Activated naive CD4-positive, alpha-beta T cell treated with anti-CD3 and anti-CD28 coated beads, Interleukin-2, amount 10 ng/mL, durations not matched to agents 7 days and 5 days (primary cell): ENCODE data around the gene ID2.
A peak's percentile ranks its signal among the peaks of the same experiment; 100 is the strongest.

Experiments used
- CTCF ChIA-PET: fragments of 350-600 bp; sonication (Branson Sonifier 250); formaldehyde crosslinking; loops from one replicate; lab custom pipeline; 2021; ENCODE audit warnings: antibody characterized with exemption; lab: Charles Lee
- DNase-seq: peaks from one replicate; pipeline ENCODE4 v3.0.0-alpha.2; 2020
- H3K27ac Mint-ChIP-seq: one replicate; pipeline ENCODE4 v1.8.0; 2021; ENCODE audit warnings: mild to moderate bottlenecking, moderate library complexity, mixed read lengths
- H3K27me3 Mint-ChIP-seq: one replicate; pipeline ENCODE4 v1.8.0; 2021; ENCODE audit warnings: mild to moderate bottlenecking, mixed read lengths
- H3K36me3 Mint-ChIP-seq: one replicate; pipeline ENCODE4 v1.8.0; 2021; ENCODE audit warnings: mixed read lengths
- H3K4me1 Mint-ChIP-seq: one replicate; pipeline ENCODE4 v1.8.0; 2021; ENCODE audit warnings: mixed read lengths
- H3K4me3 Mint-ChIP-seq: one replicate; pipeline ENCODE4 v1.8.0; 2021; ENCODE audit warnings: mild to moderate bottlenecking, moderate library complexity, mixed read lengths
- H3K9me3 Mint-ChIP-seq: one replicate; pipeline ENCODE4 v1.8.0; 2021; ENCODE audit warnings: mixed read lengths

ID2 gene, protein sequence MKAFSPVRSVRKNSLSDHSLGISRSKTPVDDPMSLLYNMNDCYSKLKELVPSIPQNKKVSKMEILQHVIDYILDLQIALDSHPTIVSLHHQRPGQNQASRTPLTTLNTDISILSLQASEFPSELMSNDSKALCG

DNA sequence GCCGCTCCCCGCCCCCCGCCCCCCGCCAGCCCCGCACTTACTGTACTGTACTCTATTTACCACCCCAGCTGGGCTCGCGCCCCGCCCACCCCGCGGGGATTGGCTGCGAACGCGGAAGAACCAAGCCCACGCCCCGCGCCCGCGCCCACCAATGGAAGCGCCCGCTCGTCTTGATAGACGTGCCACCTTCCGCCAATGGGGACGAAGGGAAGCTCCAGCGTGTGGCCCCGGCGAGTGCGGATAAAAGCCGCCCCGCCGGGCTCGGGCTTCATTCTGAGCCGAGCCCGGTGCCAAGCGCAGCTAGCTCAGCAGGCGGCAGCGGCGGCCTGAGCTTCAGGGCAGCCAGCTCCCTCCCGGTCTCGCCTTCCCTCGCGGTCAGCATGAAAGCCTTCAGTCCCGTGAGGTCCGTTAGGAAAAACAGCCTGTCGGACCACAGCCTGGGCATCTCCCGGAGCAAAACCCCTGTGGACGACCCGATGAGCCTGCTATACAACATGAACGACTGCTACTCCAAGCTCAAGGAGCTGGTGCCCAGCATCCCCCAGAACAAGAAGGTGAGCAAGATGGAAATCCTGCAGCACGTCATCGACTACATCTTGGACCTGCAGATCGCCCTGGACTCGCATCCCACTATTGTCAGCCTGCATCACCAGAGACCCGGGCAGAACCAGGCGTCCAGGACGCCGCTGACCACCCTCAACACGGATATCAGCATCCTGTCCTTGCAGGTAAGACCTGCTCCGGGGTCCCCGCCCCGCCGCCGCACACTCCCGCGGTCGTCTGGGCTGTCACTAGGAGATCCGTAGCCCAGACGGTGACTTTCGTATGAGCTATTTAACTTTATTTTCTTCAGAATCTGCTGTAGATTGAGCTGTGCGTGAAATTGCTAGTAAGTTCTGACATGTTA is at the start of gene ID2:
TSS of gene ID2 (plus strand) at position 271 of the 907 bp plus-strand sequence. CDS start at position 381, 110 bp downstream.
- CTCF ChIA-PET, result interaction anchor here (0.7 to 4.1 kb wide), 4 partner anchors 9 to 1479 kb away, joined by 3 to 21 read pairs (median 6); no protein-coding TSS in a partner anchor
- no peaks in the 10 kb centered on the region for H3K9me3 Mint-ChIP-seq
- peak within 1 kb of the TSS; percentile 95 for H3K27ac Mint-ChIP-seq
- H3K27me3 Mint-ChIP-seq, result peaks cover 26% of the 10 kb centered on the region
- H3K4me1 Mint-ChIP-seq, result peaks cover 62% of the 10 kb centered on the region
- peaks cover 23% of the 10 kb centered on the region for H3K36me3 Mint-ChIP-seq
- peak; percentile 99 for DNase-seq
- peak within 1 kb of the TSS; percentile 98 for H3K4me3 Mint-ChIP-seq

DNA sequence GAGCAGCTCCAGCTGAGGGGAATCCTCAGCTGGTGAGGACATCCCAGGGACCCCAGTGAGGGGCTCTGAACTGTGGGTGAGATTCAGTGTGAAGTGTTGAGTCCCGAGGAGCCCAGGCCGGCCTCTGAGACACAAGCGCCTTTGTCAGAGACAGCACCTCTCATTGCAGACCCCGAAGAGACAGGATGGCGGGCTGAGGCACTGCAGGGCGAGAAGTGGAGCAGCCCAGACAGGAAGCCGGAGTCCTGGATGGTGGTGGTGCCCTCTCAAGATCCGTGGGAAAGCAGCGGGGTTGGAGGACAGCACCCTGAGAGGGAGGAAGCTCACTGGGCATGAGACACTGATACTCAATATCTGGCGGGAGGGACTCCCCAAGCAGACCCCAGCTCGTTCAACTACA is 49.1 kb upstream of the ID2 start:
- CTCF ChIA-PET, result no interaction called here
- Mint-ChIP-seq H3K4me1 (peaks cover 7% of the 10 kb centered on the region), H3K27ac (no peak overlapping the region), H3K4me3 (no peak overlapping the region), H3K27me3 (peaks cover 20% of the 10 kb centered on the region), H3K9me3 (no peaks in the 10 kb centered on the region), H3K36me3 (no peaks in the 10 kb centered on the region)
- no peak for DNase-seq

DNA sequence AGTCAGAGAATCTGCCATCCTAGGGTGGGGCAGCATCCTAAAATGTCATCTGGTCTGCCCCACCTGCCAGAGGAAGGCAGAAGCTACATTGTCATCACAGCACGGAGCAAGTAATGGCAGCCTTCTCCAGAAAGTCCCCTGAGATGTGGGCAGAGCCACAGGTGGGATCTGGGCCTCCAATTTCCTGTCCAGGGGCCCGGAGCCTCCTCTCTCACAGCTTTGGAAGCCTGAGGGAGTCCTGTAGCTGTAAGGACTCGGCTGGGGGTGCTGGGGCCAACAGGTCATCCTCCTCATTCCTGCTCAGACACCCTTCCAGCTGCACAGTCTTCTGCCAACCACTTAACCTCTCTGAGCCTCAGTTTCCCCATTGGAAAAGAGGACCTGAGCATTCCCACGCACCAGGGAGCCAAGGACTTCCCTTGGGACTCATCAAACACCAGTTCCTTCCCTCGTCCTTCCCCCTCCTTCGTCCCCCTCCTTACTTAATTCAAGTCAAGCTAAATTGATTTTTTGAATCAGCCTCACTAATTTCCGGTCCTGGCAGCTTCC is 48.6 kb upstream of the ID2 start:
- H3K27ac Mint-ChIP-seq, result no peak overlapping the region
- H3K9me3 Mint-ChIP-seq, result no peaks in the 10 kb centered on the region
- no peak for DNase-seq
- no peak overlapping the region for H3K4me3 Mint-ChIP-seq
- peaks cover 25% of the 10 kb centered on the region for H3K27me3 Mint-ChIP-seq
- H3K4me1 Mint-ChIP-seq, result peaks cover 7% of the 10 kb centered on the region
- no peaks in the 10 kb centered on the region for H3K36me3 Mint-ChIP-seq
- CTCF ChIA-PET, result no interaction called here

DNA sequence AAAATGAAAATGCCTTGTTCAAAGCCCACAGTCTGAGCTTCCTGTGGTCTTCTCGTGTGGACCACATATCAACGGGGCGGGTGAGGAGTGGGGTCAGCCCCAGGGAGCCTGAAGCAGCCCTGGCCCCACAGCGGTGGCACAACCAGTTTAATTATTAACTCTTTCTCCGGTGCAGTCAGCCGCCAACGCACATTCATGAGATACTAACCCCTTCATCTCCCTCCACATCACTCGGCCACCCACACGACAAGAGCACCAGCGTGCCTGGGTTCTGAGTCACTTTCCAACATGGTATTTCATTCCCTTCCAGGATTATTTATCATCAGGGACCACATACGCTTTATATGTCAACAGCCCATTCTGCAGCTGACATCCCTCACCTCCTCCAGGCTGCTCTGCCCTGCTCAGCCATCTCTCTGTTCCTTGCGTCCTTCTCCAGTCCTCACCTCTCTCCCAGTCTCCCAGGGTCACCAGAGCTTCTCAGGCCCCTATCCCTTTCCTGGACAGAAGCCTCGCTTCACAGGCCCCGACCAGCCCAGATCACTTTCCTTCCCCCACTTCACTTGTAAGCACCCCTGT is 48.0 kb upstream of the ID2 start:
- H3K4me1 Mint-ChIP-seq, result peaks cover 7% of the 10 kb centered on the region
- H3K27ac Mint-ChIP-seq, result no peak overlapping the region
- H3K4me3 Mint-ChIP-seq, result no peak overlapping the region
- CTCF ChIA-PET, result no interaction called here
- H3K27me3 Mint-ChIP-seq, result peaks cover 30% of the 10 kb centered on the region
- no peak for DNase-seq
- H3K36me3 Mint-ChIP-seq, result no peaks in the 10 kb centered on the region
- no peaks in the 10 kb centered on the region for H3K9me3 Mint-ChIP-seq

DNA sequence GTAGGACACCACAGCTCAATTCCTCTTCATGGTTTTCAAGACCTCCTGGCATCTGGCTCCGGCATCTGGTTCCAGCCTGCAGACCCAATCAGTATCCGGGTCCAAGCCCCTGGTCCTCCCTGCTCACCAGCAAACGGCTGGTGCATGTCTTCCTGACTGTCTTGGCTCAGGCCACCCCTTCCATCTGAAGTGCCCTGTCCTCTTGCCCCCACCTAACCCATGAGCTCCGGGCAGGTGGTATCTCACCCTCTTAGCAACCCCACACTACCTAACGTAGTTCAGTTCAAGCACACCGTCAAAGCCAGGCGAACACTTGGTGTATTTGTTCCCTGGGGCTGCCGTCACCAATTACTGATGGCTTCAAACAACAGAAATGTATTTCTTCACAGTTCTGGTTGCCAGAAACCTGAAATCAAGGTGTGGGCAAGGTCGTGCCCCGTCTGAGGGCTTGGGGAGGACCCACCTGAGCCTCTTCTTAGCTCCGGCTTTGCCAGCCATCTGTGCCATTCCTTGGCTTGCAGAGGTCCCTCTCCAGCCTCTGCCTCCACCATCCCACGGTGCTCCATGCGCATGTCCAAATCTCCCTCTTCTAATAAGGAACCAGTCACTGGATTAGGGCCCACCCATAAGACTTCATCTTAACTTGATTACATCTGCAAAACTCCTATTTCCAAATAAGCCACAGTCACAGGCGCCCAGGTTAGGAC is 47.2 kb upstream of the ID2 start:
- DNase-seq, result no peak
- peaks cover 31% of the 10 kb centered on the region for H3K27me3 Mint-ChIP-seq
- H3K27ac Mint-ChIP-seq, result no peak overlapping the region
- H3K36me3 Mint-ChIP-seq, result no peaks in the 10 kb centered on the region
- no peaks in the 10 kb centered on the region for H3K9me3 Mint-ChIP-seq
- H3K4me1 Mint-ChIP-seq, result peaks cover 7% of the 10 kb centered on the region
- no peak overlapping the region for H3K4me3 Mint-ChIP-seq
- CTCF ChIA-PET, result interaction anchor here (0.6 kb wide), 1 partner anchor 699 kb away, joined by 5 read pairs; no protein-coding TSS in a partner anchor

DNA sequence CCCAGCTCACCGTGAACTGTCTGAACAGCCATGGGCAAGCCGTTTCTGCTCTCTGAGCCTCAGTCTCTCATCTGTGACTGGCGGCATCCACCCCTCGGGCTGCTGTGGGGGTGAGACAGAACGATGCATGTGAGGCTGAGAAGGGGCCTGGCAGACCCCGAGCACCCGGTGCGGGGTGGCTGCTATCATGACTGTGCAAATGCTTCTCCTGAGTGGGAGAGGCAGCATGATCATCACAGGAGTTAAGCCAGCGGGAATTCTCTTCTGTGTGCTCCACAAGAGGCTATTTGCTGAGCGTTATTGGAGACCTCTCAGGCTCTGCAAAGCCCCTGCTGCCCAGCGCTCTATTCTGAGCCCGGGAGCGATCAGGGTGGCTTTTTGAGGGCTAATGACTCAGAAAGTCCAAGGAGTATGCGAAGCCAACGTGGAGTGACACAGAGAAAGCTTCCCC is 45.8 kb upstream of the ID2 start:
- Mint-ChIP-seq H3K27me3 (peaks cover 34% of the 10 kb centered on the region), H3K36me3 (no peaks in the 10 kb centered on the region), H3K9me3 (no peaks in the 10 kb centered on the region), H3K27ac (no peak overlapping the region), H3K4me1 (peaks cover 7% of the 10 kb centered on the region), H3K4me3 (no peak overlapping the region)
- DNase-seq, result no peak
- CTCF ChIA-PET, result interaction anchor here (0.6 kb wide), 1 partner anchor 353 kb away, joined by 5 read pairs; no protein-coding TSS in a partner anchor

DNA sequence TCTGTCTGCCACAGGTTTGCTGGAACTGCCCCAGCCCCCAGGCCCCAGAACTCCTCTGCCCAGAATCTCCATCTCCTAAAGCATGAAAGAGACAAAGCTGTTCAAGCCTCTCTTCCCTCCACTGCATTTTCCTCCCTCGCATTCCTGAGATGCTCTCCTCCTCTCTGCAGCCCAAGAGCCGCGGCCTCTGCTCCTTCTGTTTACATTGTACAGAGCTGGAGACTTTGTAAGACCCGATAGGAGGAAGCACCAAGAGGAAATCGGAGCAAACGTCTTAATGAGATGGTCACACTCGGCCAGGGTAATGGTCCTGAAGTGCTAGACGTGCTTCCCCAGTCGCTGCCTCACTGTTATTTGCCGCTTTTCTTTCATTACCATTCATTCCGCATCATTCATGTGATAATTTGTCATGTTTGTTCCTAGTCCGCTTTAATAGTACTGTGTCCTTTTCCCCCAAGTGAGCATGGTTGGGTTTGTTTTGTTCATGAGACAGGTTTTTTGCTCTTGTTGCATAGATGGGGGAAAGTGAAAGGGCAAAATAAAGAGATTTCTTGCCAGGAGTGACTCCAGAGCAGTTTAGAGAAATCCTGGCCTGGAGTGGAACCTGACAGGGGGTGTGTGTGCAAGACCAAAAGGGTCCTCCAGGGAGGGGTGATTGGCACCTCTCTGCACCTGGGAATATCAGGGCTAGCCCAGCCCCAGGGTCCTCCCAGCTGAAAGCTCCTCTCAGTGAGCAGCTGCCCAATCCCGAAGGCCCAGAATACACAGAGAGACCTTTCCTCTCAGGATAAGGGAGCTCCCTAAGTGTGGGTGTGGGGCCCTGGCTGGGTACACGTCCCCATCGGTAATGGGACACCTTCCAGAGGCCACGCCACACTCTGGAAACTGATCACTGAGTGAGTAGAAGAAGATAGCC is 44.9 kb upstream of the ID2 start:
- H3K36me3 Mint-ChIP-seq, result no peaks in the 10 kb centered on the region
- DNase-seq, result no peak
- H3K9me3 Mint-ChIP-seq, result no peaks in the 10 kb centered on the region
- H3K4me1 Mint-ChIP-seq, result peaks cover 2% of the 10 kb centered on the region
- H3K27me3 Mint-ChIP-seq, result peaks cover 34% of the 10 kb centered on the region
- H3K4me3 Mint-ChIP-seq, result no peak overlapping the region
- H3K27ac Mint-ChIP-seq, result no peak overlapping the region
- CTCF ChIA-PET, result no interaction called here

DNA sequence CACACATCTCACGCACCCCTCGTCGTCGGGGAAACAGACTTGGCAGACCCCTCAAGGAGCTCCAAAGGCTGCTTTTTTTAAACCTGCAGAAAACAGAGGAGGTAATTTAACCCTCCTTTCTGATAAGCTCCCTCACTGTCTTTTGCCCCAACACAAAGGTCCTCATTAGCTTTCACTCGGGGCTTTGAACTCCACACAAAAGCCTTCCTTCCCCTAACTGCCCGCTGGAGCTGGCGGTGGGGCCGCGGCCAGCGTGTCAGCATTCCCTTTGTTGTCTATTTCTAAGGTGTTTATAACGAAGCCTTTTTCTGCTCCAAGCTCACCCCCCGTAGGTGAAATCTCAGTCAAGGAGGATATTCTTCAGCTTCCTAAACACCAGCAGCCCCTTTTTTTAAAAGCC is 43.5 kb upstream of the ID2 start:
- CTCF ChIA-PET, result no interaction called here
- Mint-ChIP-seq H3K27ac (no peak overlapping the region), H3K4me1 (no peaks in the 10 kb centered on the region), H3K36me3 (no peaks in the 10 kb centered on the region), H3K27me3 (peaks cover 34% of the 10 kb centered on the region), H3K4me3 (no peak overlapping the region), H3K9me3 (no peaks in the 10 kb centered on the region)
- no peak for DNase-seq

DNA sequence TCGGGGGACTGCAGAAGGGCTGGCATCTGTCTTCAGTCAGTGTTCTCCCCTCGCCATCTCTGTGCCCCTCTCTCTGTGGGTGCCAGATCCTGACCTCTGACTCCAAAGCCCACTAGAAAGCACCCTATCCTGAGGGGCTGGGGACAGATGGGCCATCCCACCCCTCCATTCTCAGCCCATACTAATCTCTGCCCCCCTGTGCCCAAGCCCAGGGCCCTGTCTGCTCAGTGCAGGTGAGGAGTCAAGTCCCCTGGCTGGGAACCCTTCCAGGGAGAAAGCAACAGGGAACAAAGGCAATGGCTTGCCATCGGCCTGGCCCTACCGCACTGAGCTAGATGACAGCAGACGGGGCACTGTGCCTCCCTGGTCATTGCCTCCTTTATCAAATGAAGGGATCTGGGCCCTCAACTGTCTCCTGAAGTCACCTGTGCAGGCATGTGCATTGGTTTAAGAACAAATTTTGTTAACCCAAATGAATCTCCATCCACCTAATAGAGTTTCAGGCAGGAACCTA is 42.7 kb upstream of the ID2 start:
- Mint-ChIP-seq H3K36me3 (no peaks in the 10 kb centered on the region), H3K4me1 (peaks cover 1% of the 10 kb centered on the region), H3K27me3 (peaks cover 34% of the 10 kb centered on the region), H3K9me3 (no peaks in the 10 kb centered on the region), H3K27ac (no peak overlapping the region), H3K4me3 (no peak overlapping the region)
- DNase-seq, result no peak
- CTCF ChIA-PET, result no interaction called here

DNA sequence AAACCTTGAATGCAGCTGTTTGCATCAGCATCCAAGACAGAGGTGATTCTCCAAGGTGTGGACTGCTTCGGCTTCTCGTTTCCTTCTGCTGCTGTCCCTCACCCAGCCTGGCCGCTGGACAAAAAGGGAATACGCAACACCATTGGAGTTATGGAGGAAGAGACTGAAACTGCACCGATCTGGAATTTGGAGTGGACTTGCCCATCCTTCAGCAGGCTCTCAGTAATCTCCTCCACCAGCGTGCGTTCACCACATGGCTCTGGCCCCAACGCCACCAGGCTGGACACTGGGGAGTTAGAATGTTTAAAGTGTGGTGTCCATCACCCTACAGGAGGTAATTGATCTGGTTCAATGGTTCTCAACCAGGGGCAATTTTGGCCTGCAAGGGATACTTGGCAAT is 41.4 kb upstream of the ID2 start:
- Mint-ChIP-seq H3K4me3 (no peak overlapping the region), H3K27ac (no peak overlapping the region), H3K36me3 (no peaks in the 10 kb centered on the region), H3K27me3 (peaks cover 29% of the 10 kb centered on the region), H3K4me1 (peaks cover 7% of the 10 kb centered on the region), H3K9me3 (peaks cover 2% of the 10 kb centered on the region)
- no peak for DNase-seq
- CTCF ChIA-PET, result interaction anchor here (1.0 kb wide), 1 partner anchor 9 kb away, joined by 5 read pairs; no protein-coding TSS in a partner anchor

DNA sequence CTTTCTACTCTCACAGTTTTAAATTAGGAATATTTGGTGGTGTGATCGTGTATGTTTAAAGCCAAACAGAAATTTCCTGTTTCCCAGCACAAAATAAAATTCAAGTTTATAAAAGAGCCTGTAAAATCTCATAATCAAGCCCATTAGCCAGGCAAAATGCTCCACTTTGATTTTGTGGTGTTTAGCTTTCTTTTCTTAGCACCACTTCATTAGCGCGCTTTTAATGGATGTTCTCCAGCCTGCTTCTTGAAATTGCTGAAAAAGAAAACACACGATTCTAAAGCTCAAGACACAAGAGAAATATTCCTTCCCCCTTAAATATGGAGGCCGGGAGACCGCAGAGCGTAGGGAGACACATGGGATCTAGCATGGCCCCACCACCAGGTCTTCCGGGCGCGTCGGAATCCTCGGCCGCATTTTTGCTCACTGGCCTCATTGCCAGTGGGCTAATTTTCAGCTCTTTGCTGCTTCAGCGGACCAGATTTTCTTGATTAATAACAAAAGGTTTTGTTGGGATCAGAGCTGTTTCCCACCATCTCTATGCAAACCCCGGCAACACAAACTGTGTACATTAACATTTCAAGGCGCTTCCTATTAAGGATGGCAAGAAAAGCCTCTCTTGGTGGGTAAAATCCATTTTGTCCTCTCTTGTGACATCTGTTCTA is 40.4 kb upstream of the ID2 start:
- H3K4me3 Mint-ChIP-seq, result no peak overlapping the region
- CTCF ChIA-PET, result interaction anchor here (1.0 kb wide), 1 partner anchor 10 kb away, joined by 5 read pairs; no protein-coding TSS in a partner anchor
- H3K4me1 Mint-ChIP-seq, result peaks cover 7% of the 10 kb centered on the region
- no peak overlapping the region for H3K27ac Mint-ChIP-seq
- no peak for DNase-seq
- peaks cover 5% of the 10 kb centered on the region for H3K9me3 Mint-ChIP-seq
- H3K36me3 Mint-ChIP-seq, result no peaks in the 10 kb centered on the region
- peaks cover 25% of the 10 kb centered on the region for H3K27me3 Mint-ChIP-seq

DNA sequence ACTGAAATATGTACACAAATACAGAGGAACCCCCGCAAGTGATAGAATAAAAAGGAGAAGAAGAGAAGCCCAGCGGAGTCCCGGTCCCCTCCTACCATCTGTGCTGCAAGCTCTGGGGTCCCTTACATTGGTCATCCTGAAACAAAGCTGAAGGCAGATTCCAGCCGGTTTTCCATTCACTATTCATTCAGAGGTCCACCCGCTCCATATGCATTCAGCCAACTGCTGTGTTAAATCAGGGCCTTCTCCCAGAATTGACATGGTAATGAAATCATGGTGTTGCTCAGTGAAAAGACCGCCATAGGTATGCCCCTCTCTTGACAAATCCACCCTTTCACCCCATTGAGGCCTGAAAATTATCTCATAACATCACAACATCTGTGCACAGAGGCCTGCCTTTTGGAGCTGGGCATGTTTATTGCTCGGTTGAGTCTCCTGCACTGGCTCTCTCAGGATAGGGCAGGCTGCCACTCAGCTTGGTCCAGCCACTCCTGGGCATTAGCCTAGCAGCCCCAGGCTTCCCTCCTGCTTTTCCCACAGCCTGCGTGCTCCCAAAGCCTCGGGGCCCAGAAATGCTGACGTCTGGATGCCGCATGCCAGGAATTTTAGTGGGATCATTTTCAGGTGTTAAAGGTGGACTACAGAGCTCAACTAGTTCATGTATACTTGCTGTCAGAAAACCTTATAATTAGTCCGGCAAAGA is 39.3 kb upstream of the ID2 start:
- H3K27me3 Mint-ChIP-seq, result peaks cover 21% of the 10 kb centered on the region
- H3K4me1 Mint-ChIP-seq, result peaks cover 7% of the 10 kb centered on the region
- no peak overlapping the region for H3K27ac Mint-ChIP-seq
- H3K36me3 Mint-ChIP-seq, result no peaks in the 10 kb centered on the region
- CTCF ChIA-PET, result no interaction called here
- H3K4me3 Mint-ChIP-seq, result no peak overlapping the region
- H3K9me3 Mint-ChIP-seq, result peaks cover 5% of the 10 kb centered on the region
- DNase-seq, result no peak
